Measurements from ENCODE around the gene KIF18B.

GRCh38 chr17:44930667-44931066 is 16.9 kb downstream of the KIF18B start:
- no peak for TF ChIP-seq CTCF (IDR thresholded peaks at IDR 0.05)
- TF ChIP-seq POLR2A (IDR thresholded peaks at IDR 0.05), result no peak

Measured in heart left ventricle (tissue), 13 donors.